ENCODE data around the gene RCSD1.

Gene RCSD1

DNA sequence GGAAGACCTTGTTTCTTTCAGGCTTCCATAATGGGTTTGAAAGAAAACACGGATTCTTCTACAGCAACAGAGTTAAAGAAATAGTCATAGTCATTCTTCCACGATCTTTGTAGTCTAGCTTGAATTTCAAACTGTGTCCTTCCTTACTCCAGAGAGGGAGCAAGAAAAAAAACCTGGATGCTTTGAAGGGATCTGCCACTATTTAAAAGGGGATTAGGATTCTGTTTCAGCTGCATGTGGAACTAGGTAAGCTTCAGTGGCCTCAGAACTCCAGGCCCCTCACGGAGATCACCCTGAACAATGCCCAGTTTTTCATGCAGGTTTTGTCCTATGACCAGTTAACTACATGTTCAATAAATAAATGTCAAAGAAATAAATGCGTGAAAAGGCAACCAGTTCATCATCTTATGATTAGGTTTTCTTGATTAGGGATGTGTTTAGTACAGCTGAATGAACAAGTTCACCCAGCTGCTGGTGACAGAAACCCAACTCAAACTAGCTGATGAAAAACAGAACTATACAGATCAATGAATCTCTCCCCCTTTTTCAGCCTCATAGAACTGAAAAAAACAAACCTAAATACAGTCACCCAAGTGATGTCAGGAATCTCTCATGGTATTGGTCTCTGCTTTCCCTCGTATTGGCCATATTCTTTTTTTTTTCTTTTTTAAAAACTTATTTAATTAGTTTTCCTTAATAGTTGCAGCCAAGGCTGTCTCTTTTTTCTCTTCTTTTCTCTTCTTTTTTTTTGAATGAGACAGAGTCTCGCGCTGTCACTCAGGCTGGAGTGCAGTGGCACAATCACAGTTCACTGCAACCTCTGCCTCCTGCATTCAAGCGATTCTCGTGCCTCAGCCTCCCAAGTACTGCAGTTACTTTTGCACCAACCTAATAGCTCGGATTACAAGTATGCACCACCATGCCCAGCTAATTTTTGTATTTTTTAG lies 77.2 kb downstream of the RCSD1 start:
- H3K27me3 ChIP-seq (replicated peaks), result no peaks in the 10 kb centered on the region
- no peak overlapping the region for H3K27ac ChIP-seq
- TF ChIP-seq, protein P1, sequence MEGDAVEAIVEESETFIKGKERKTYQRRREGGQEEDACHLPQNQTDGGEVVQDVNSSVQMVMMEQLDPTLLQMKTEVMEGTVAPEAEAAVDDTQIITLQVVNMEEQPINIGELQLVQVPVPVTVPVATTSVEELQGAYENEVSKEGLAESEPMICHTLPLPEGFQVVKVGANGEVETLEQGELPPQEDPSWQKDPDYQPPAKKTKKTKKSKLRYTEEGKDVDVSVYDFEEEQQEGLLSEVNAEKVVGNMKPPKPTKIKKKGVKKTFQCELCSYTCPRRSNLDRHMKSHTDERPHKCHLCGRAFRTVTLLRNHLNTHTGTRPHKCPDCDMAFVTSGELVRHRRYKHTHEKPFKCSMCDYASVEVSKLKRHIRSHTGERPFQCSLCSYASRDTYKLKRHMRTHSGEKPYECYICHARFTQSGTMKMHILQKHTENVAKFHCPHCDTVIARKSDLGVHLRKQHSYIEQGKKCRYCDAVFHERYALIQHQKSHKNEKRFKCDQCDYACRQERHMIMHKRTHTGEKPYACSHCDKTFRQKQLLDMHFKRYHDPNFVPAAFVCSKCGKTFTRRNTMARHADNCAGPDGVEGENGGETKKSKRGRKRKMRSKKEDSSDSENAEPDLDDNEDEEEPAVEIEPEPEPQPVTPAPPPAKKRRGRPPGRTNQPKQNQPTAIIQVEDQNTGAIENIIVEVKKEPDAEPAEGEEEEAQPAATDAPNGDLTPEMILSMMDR (IDR thresholded peaks at IDR 0.05; ENCODE audit: low read depth, low read length, missing control alignments), result no peak
- no peak overlapping the region for H3K4me3 ChIP-seq (ENCODE audit: low read depth, low read length)
- no peaks in the 10 kb centered on the region for H3K36me3 ChIP-seq (replicated peaks)
- no peak for DNase-seq
- in situ Hi-C loops (cut with HindIII; ENCODE audit: low pct_ligation_motif_present, low sequenced_read_pairs), result no loop called here

DNA sequence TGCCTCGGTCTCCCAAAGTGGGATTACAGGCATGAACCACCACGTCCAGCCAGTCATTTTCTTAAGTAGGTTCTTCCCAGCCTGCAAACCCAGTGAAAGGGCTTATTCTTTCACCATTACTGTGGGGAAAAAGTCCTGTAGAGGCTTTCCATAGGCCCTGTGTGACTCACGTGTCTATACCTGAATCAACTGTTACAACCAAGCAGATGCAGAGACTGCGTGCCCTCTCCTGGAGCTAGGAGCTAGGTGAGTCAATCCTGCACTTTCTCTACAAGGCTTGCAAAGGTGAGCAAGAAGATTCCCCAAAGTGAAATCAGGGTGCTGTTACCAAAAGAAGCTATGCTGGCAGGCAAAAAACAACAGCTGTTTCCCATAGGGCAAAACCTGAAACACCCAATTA lies 77.9 kb downstream of the RCSD1 start:
- Histone ChIP-seq H3K36me3 (replicated peaks) (no peaks in the 10 kb centered on the region), H3K27ac (no peak overlapping the region), H3K4me3 (ENCODE audit: low read depth, low read length) (no peak overlapping the region), H3K27me3 (replicated peaks) (no peaks in the 10 kb centered on the region)
- no peak for DNase-seq
- TF ChIP-seq, protein P1 (IDR thresholded peaks at IDR 0.05; ENCODE audit: low read depth, low read length, missing control alignments), result no peak
- in situ Hi-C loops (cut with HindIII; ENCODE audit: low pct_ligation_motif_present, low sequenced_read_pairs), result no loop called here

DNA sequence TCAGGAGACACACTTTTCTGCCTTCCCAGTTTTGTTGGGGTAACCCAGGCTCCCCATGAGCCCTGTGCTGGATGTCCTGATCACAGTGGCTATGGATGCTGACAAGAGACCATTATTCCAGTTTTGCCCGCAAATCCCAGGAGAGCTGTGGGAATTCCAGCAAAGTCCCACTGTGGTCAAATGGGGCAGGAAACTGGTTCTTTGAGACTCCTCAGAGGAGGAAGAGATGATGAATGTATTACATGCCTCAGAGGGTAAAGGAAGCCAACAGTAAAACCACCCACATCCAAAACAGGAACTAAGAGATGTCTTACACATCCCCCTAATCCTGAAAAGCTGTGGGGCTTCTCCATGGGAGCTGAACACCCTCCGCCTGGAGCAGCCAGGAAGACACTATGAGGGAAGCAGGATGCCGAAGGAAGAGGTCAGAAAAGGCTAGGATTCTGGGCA lies 78.9 kb downstream of the RCSD1 start:
- H3K4me3 ChIP-seq (ENCODE audit: low read depth, low read length), result no peak overlapping the region
- no peaks in the 10 kb centered on the region for H3K36me3 ChIP-seq (replicated peaks)
- H3K27me3 ChIP-seq (replicated peaks), result no peaks in the 10 kb centered on the region
- no peak overlapping the region for H3K27ac ChIP-seq
- TF ChIP-seq, protein P1 (IDR thresholded peaks at IDR 0.05; ENCODE audit: low read depth, low read length, missing control alignments), result no peak
- no peak for DNase-seq
- in situ Hi-C loops (cut with HindIII; ENCODE audit: low pct_ligation_motif_present, low sequenced_read_pairs), result no loop called here

DNA sequence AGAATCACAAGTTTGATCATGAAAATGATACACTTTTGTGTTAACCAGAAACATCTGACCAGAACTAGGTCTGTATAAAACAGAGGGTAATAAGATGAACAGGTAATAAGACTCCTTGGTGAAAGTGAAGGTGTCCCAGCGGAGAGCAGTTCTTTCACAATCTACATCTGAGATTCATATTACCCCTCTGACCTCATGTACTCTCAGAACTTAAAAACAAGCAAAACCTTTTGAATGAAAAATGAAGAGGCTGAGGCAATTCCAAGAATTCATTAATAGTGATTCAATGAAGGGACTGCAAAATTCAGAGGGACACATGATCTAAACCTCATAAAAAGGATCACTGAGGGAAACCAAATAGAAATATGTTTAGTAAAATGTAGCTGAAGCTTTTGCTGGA lies 80.8 kb downstream of the RCSD1 start:
- Histone ChIP-seq H3K4me3 (ENCODE audit: low read depth, low read length) (no peak overlapping the region), H3K36me3 (replicated peaks) (no peaks in the 10 kb centered on the region), H3K27me3 (replicated peaks) (no peaks in the 10 kb centered on the region), H3K27ac (no peak overlapping the region)
- in situ Hi-C loops (cut with HindIII; ENCODE audit: low pct_ligation_motif_present, low sequenced_read_pairs), result no loop called here
- no peak for DNase-seq
- TF ChIP-seq, protein P1 (IDR thresholded peaks at IDR 0.05; ENCODE audit: low read depth, low read length, missing control alignments), result no peak

DNA sequence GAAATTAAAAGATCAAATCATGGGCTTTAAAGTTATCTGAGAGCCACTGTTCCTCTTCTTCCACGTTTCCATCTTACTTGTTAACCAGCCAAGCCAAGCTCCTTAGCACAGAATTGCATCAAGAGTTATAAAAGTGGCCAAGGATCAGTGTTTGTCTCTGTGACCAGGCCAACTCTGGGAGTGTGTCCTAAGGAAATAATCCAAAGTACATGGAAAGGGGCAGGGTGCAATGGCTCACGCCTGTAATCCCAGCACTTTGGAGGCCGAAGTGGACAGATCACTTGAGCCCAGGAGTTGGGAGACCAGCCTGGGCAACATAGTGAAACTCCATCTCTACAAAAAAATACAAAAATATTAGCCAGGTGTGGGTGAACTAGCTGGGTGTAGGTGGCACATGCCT lies 81.8 kb downstream of the RCSD1 start:
- no peak overlapping the region for H3K4me3 ChIP-seq (ENCODE audit: low read depth, low read length)

More for the DNA sequence above, 81.8 kb downstream of the RCSD1 start:
- H3K36me3 ChIP-seq (replicated peaks), result no peaks in the 10 kb centered on the region
- H3K27me3 ChIP-seq (replicated peaks), result no peaks in the 10 kb centered on the region
- DNase-seq, result no peak
- no peak overlapping the region for H3K27ac ChIP-seq
- TF ChIP-seq, protein P1 (IDR thresholded peaks at IDR 0.05; ENCODE audit: low read depth, low read length, missing control alignments), result no peak
- in situ Hi-C loops (cut with HindIII; ENCODE audit: low pct_ligation_motif_present, low sequenced_read_pairs), result no loop called here
